GM19463 (cell line): ENCODE results near the gene ADRA1B.

ENCODE experiments used
- ATAC-seq: cut with Tn5 transposase; IDR thresholded peaks from one replicate; pipeline ENCODE4 v1.9.1; 2021; ENCODE audit warnings: mild to moderate bottlenecking, moderate library complexity; ENCODE audit not compliant: unreplicated experiment

ADRA1B gene

GRCh38 chr5:159915904-159916840 is at the start of gene ADRA1B:
Gene ADRA1B, plus strand, starts transcription at chr5:159916482. Its CDS starts 424 bp downstream, at chr5:159916906.
- peak; percentile 75 for ATAC-seq

- no peak for ATAC-seq
Observed at GRCh38 chr5:159873680-159874079, 42.6 kb upstream of the ADRA1B start.

GRCh38 chr5:159874263-159874662 is 42.0 kb upstream of the ADRA1B start:
- no peak for ATAC-seq

GRCh38 chr5:159877016-159877415 is 39.3 kb upstream of the ADRA1B start:
- no peak for ATAC-seq

DNA sequence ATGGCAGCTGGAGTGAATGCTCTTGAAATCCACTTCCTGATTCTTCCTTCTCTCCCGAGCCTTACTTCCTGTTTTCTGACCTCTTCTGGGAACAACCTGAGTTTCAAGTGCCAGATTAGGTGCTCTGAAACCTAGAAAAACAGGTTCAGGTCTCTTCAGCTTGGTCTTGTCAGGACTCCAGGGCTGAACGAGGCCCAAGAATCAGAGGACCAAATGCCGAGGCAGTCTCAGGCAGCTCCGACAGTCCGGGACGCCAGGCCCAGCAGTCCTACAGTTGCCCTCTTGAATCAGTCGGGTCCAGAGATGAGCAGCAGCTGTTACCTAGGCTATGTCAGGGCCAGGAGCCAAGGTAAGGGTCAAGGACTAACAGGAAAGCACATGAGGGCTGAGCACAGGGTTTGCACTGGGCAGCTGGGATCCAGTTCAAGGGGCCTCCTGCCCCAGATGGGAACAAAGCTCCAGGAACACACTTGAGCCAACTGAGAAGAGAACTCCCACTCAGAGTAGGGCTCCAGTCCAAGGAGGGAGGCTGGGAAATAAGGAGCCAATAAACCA is 38.3 kb upstream of the ADRA1B start:
- ATAC-seq, result no peak

DNA sequence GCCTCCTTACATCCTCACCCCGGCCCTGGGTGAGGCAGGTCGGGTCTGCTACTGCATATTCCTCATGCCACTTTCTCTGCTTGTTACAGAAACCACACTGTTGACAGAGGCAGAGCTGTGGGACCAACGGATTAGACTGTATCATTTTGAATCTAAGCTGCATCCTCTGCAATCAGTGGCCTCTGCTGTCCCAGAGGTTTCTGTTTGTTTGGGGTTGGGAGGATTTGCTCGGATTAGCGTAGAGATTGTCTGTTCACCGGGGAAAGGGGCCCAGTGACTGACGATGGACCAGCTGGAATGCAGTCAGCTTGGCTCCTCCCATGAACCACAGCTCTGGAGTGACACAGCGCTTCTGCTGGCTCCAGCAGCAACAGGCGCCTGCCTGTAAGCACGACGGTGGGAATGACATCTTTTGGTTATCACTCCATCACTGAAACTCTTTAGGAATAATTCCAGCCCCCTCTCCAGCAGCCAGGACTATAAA is 37.3 kb upstream of the ADRA1B start:
- no peak for ATAC-seq

DNA sequence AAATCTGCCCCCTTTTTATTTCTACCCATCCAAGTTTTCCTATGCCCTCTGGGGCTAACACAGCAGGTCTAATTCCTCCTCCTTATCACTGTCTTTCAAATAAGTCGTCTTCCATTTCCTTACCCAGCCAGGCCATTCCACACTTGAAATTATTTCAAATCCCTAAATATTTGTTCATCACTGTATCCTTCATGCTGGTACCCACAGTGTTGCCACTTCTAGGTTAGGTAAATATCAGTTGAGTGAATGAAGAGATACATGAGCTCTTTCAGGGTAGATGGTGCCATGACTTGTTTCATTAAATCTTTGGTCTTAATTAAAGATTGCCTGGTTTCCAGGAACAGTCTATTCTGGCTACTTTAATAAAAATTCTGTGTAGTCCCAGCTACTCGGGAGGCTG is 35.6 kb upstream of the ADRA1B start:
- ATAC-seq, result no peak

GRCh38 chr5:159881967-159882366 is 34.3 kb upstream of the ADRA1B start:
- no peak for ATAC-seq

DNA sequence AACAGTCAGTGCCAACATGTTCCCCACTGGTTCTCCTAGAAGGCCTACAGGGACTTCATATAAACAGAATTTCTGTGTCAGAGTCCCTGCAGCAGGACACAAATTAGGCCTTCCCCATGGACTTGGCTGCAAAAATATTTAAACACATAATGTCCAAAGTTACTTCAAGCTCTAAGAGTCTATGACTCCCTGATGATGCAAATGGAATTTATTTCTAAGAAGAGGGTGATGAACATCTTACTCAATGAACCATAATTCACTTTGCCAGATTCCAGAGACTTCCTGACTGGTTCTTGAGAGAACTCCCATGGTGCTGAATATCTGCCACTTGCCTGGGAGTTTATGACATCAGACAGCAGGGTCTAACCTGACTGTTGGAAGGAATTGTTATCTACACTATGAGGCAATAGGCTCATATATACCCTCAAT is 32.7 kb upstream of the ADRA1B start:
- no peak for ATAC-seq

DNA sequence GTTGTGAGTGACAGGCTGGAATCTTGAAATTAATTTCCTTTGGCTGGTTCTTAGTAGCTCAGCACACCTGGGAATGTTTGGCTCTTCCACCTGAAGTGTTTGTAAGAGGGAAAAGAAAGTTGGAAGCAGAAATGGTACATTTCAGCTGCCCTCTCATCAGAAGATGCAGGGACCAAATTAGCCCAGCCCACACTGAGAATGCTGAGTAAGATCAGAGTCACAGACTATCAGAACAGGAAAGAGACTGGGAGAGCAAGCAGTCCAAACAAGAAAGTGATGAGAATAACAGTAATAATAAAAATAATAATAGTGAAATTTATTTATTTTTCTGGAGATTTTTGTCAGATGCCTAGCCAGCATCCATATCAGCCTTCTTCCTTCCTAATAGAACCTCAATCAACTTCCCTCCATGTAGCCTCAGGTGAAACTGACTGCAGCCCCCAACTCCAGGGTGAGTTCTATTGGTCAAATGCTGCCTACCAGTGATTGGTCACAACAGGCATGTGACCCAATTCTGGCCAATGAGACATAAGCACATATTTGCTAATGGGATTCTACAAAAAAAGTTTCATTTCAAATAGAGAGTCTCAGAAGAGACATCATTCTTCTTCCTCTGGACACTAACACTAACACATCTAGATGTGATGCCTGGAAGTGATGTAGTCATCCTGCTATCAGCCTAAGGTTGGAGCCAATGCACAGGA is 31.2 kb upstream of the ADRA1B start:
- no peak for ATAC-seq

DNA sequence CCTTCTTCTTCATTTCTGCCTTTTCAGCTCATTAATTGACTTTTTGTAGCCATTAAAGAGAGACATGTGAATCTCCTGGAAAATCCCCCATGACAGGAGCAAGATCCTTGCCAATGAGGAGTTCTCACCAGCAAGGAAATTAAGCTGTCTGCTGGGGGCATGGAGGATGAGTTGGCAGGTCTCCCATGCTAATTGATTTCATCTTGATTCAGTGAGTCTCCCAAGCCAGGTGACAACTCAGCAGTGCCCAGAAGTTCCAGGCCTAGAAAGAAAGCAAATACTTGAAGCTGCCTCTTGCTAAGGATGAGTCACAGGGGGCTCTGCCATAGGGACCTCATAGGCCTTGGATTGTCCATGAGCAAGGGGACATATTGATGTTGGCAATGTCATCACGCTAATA is 30.0 kb upstream of the ADRA1B start:
- ATAC-seq, result no peak

GRCh38 chr5:159887050-159887449 is 29.2 kb upstream of the ADRA1B start:
- no peak for ATAC-seq

GRCh38 chr5:159888860-159889259 is 27.4 kb upstream of the ADRA1B start:
- ATAC-seq, result no peak

DNA sequence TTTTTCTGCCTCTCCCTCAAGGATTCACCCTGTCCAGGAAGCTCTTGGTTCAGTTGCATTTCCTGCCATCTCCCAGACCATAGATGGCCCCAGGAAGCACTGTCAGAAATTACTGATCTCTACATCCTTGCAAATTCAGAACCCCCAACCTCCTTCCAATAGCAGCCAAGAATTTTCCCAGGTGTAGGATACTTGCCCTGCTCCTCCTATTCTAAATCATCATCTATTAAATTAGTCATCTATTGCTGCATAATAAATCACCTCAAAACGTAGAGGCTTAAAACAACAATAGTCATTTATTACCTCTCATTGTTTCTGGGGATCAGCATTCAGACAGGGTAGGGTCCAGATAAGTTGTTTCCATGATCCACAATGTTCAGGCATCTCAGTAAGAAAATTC is 26.1 kb upstream of the ADRA1B start:
- no peak for ATAC-seq

DNA sequence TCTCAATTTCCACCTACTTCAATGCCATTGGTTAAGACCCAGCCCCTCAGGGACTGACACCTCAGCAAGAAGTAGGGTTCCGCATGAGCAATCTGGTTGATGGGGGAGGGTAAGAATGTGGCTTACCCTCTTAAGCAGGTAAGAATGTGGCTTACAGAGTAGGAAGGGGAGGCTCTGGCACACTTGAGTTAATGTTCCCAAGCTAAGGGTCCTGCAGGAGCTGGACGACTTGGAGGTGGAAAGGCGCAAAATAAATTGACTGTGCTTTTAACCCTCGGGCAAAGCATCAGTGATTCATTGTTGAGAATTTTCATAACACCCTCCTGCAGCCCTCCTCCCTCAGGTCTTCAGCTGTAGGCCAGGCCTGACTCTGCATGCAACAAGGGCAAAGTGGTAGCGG is 24.9 kb upstream of the ADRA1B start:
- no peak for ATAC-seq

DNA sequence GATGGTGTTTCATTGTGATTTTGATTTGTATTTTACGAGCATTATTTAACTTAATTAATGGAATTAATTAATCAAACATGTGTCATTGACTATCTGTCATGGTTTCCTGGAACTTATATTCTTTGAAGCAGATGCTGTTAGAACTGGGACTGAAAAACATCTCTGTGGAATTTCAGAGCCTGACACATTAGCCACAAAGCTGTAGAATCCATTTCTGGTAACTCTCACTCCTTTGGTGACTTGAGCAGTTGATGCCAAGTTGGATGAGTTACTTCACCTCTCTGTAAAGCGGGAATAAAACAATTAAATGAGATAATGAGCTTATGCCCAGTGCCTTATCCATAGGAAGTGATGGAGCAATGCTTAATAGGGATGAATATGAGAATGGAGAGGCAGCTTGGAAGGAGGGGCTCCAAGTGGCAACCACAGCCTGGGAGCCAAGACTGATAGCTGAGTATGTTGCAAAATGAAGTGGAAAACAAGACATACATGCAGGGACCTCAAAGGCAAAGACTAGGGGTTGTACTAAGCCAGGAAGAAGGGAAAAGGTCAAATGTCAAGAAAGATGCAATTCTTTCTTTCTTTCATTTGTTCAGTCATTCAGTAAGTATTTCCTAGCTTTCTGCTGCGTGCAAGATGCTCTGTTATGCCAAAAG is 23.1 kb upstream of the ADRA1B start:
- no peak for ATAC-seq

DNA sequence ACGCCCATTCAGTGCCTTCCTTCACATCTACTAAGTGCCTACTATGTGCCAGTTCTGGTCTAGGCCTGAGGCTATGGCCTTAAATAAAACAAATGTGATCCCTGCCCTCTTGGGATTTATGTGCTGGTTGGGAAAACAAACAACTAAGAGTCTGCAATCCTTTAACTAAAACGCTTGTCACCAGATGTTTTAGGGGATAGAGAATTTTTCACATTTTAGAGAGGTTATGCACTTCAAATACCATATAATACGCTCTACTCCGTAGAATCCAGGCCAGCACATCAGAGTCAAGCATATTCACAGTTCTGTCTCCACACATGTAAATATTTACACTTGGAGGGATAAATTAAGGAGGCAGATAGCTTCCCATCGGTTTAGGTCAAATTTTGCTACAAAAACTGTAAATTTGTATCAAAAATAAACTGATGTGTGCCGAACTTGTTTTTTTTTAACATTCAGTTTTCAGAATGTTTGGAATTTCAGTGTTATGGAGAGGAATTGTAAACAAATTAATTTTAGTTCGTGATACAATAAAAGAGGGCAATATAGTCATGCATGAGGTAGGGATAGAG is 22.0 kb upstream of the ADRA1B start:
- no peak for ATAC-seq

GRCh38 chr5:159897786-159898393 is 18.4 kb upstream of the ADRA1B start:
- no peak for ATAC-seq

DNA sequence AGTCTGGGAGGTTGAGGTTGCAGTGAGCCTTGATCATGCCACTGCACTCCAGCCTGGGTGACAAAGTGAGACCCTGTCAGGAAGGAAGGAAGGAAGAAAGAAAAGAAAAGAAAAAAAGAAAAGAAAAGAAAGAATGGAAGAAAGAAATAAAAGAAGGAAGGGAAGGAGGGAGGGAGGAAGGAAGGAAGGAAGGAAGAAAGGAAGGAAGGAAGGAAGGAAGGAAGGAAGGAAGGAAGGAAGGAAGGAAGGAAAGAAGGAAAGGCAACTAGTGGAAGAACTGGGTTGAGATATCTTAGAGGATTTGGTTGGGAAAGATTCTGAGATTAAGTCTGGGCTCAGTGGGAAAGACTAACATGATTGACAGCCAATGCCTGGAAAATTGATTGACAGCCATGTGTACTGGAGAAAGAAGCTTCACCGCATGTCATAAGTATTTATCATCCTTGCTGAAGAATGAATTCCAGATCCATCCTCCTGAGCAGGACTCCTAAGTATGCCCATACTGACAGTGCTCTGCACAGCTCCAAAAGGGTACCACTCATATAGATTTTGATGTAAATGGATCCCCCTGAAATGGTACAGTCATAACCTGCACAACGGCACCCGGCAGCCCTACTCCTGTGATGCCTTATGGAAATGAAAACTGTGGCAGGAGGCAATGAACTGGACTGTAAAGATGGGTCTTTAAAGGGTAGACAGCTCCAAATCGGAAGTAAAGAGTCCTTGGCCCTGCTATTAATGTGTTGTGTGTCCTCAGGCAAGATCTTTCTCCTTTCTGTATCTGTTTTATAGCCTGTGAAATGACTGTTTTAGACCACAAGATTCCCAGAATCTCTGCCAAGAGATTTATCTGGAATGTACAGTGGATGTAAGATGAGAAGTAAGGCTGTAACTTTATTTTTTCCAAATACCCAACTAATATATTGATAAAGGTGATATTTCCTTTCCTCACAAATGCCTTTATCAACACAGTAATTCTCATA is 16.9 kb upstream of the ADRA1B start:
- no peak for ATAC-seq
